IMR-90 (cell line): ENCODE results near the gene SLC26A8. TPM values are rescaled to one million over a fixed set of nuclear protein-coding genes. Genes with fewer than 3 reads are reported as not detected.

Experiments used
- ATAC-seq: fragments of 200-7000 bp; cut with Tn5 transposase; 2 replicates; pipeline ENCODE4 v1.9.1; 2020; ENCODE audit warnings: low read depth, mild to moderate bottlenecking, moderate library complexity
- BruUV-seq: library from RNA; stranded (reverse); fragments of 400-500 nt; replicated peaks from 2 replicates; lab custom pipeline; 2021; lab: Mats Ljungman, UMichigan
- CTCF ChIA-PET: fragments of 300-600 bp; formaldehyde crosslinking; extraction: SDS; loops from one replicate; lab custom pipeline; 2021; ENCODE audit warnings: antibody characterized with exemption; lab: Yijun Ruan, JAX
- POLR2A ChIA-PET: fragments of 300-600 bp; sonication (Branson Sonifier 250); formaldehyde crosslinking; loops from one replicate; lab custom pipeline; 2022; ENCODE audit warnings: antibody characterized with exemption; ENCODE audit not compliant: unreplicated experiment; lab: Charles Lee
- DNase-seq: peaks from one replicate; pipeline ENCODE4 v3.0.0; 2013
- H2AFZ ChIP-seq: replicated peaks from 2 replicates; pipeline ENCODE3; 2013; ENCODE audit warnings: low read length, mild to moderate bottlenecking; ENCODE audit not compliant: poor library complexity
- H2AK5ac ChIP-seq: 2 replicates; pipeline ENCODE4 v1.6.1; 2013; ENCODE audit warnings: low read depth, low read length, inconsistent platforms
- H2AK9ac ChIP-seq: replicated peaks from 2 replicates; pipeline ENCODE3; 2013; ENCODE audit warnings: mild to moderate bottlenecking, low read depth, low read length, moderate library complexity; ENCODE audit not compliant: poor library complexity
- H2BK120ac ChIP-seq: 2 replicates; pipeline ENCODE4 v1.6.1; 2013; ENCODE audit warnings: low read depth, low read length, inconsistent platforms
- H2BK15ac ChIP-seq: 3 replicates; pipeline ENCODE4 v1.6.1; 2013; ENCODE audit warnings: low read depth, low read length, inconsistent platforms
- H2BK20ac ChIP-seq: 2 replicates; pipeline ENCODE4 v1.6.1; 2013; ENCODE audit warnings: low read depth, mild to moderate bottlenecking, inconsistent platforms, low read length, moderate library complexity
- H2BK5ac ChIP-seq: 2 replicates; pipeline ENCODE4 v1.6.1; 2013; ENCODE audit warnings: mild to moderate bottlenecking, low read depth, low read length, inconsistent platforms; ENCODE audit not compliant: poor library complexity, severe bottlenecking
- H3K14ac ChIP-seq: replicated peaks from 2 replicates; pipeline ENCODE4 v1.6.1; 2013; ENCODE audit warnings: low read depth, low read length, inconsistent platforms
- H3K18ac ChIP-seq: 2 replicates; pipeline ENCODE4 v1.6.1; 2013; ENCODE audit warnings: low read depth, low read length, control low read depth
- H3K23ac ChIP-seq: 2 replicates; pipeline ENCODE4 v1.6.1; 2013; ENCODE audit warnings: low read depth, low read length, inconsistent platforms
- H3K27ac ChIP-seq: 2 replicates; pipeline ENCODE4 v1.5.1; 2013; ENCODE audit warnings: mild to moderate bottlenecking, control low read depth, low read length; ENCODE audit not compliant: insufficient read depth
- H3K27me3 ChIP-seq: 2 replicates; pipeline ENCODE4 v1.6.1; 2013; ENCODE audit warnings: low read length; ENCODE audit not compliant: control insufficient read depth, insufficient read depth
- H3K36me3 ChIP-seq: 2 replicates; pipeline ENCODE4 v1.6.1; 2013; ENCODE audit warnings: low read length, mixed read lengths; ENCODE audit not compliant: control insufficient read depth, insufficient read depth
- H3K4ac ChIP-seq: 2 replicates; pipeline ENCODE4 v1.6.1; 2013; ENCODE audit warnings: low read depth, low read length, inconsistent platforms
- H3K4me1 ChIP-seq: 2 replicates; pipeline ENCODE4 v1.6.1; 2013; ENCODE audit warnings: low read length, mixed read lengths; ENCODE audit not compliant: control insufficient read depth, insufficient read depth
- H3K4me2 ChIP-seq: 2 replicates; pipeline ENCODE4 v1.6.1; 2013; ENCODE audit warnings: low read depth, mild to moderate bottlenecking, control low read depth, low read length, moderate library complexity
- H3K4me3 ChIP-seq: 2 replicates; pipeline ENCODE4 v1.5.1; 2013; ENCODE audit warnings: low read depth, mild to moderate bottlenecking, control low read depth, low read length, moderate library complexity; ENCODE audit not compliant: insufficient read depth
- H3K56ac ChIP-seq: 2 replicates; pipeline ENCODE4 v1.6.1; 2013; ENCODE audit warnings: low read length, inconsistent platforms; ENCODE audit not compliant: insufficient read depth; ENCODE audit errors: extremely low read depth
- H3K79me1 ChIP-seq, 2 experiments: 2 replicates each; pipeline ENCODE4 v1.6.1; 2013; ENCODE audit warnings: low read length in 2 of 2, inconsistent platforms in 1 of 2, low read depth in 1 of 2
- H3K9ac ChIP-seq: 2 replicates; pipeline ENCODE4 v1.6.1; 2013; ENCODE audit warnings: low read depth, low read length, control low read depth
- H3K9me1 ChIP-seq: 2 replicates; pipeline ENCODE4 v1.6.1; 2013; ENCODE audit warnings: low read length, inconsistent platforms; ENCODE audit not compliant: insufficient read depth
- H3K9me3 ChIP-seq: 2 replicates; pipeline ENCODE4 v1.6.1; 2013; ENCODE audit warnings: low read length; ENCODE audit not compliant: control insufficient read depth, insufficient read depth
- H4K20me1 ChIP-seq: 2 replicates; pipeline ENCODE4 v1.6.1; 2013; ENCODE audit warnings: low read length, inconsistent platforms; ENCODE audit not compliant: insufficient read depth
- H4K5ac ChIP-seq: 2 replicates; pipeline ENCODE4 v1.6.1; 2013; ENCODE audit warnings: mild to moderate bottlenecking, low read depth, low read length, control low read depth
- H4K8ac ChIP-seq, 2 experiments: 2 replicates each; pipeline ENCODE4 v1.6.1; 2013; ENCODE audit warnings: low read depth in 2 of 2, low read length in 2 of 2, control low read depth in 1 of 2, inconsistent platforms in 1 of 2
- H4K91ac ChIP-seq: 2 replicates; pipeline ENCODE4 v1.6.1; 2013; ENCODE audit warnings: low read depth, low read length, inconsistent platforms; ENCODE audit not compliant: insufficient read depth
- BHLHE40 ChIP-seq: fragments of 150-350 bp; IDR thresholded peaks from 2 replicates; pipeline ENCODE4 v1.6.1; 2016; ENCODE audit warnings: mild to moderate bottlenecking, low read depth, low read length
- dilution Hi-C: fragments of 300-500 bp; cut with HindIII; formaldehyde crosslinking; loops from one replicate; pipeline ENCODE4 v1.14.3; 2018; ENCODE audit warnings: low sequenced_read_pairs; ENCODE audit not compliant: unreplicated experiment
- in situ Hi-C: fragments of 300-500 bp; cut with MboI; formaldehyde crosslinking; loops from 3 replicates; pipeline ENCODE4 v1.14.3; 2019; ENCODE audit warnings: low sequenced_read_pairs, inconsistent platforms, mixed read lengths
- intact Hi-C: fragments of 100-400 bp; cut with micrococcal nuclease; formaldehyde crosslinking; loops from 2 replicates; pipeline ENCODE4 v1.10.0; 2022
- polyA plus RNA-seq, 3 experiments: library from polyadenylated mRNA; depleted of rRNA; stranded (reverse); fragments of >200 nt; gene quantifications; 2 replicates each; pipeline ENCODE4 v1.2.3, GENCODE V29; 2012; ENCODE audit warnings: low replicate concordance in 1 of 3
- total RNA-seq: library from RNA; depleted of rRNA; stranded (reverse); fragments of >200 nt; gene quantifications from 2 replicates; pipeline ENCODE4 v1.2.3, GENCODE V29; 2012
- TF ChIP-seq, protein P1 (sequence below): fragments of 150-350 bp; IDR thresholded peaks from 2 replicates; pipeline ENCODE4 v1.6.1; 2016; ENCODE audit warnings: low read depth, mild to moderate bottlenecking, low read length, moderate library complexity, borderline replicate concordance

Gene SLC26A8
- total and polyA plus RNA-seq, 2 of the 4 experiments (the other 2 are of a cell fraction), result 0.07 TPM; not detected in 1

DNA sequence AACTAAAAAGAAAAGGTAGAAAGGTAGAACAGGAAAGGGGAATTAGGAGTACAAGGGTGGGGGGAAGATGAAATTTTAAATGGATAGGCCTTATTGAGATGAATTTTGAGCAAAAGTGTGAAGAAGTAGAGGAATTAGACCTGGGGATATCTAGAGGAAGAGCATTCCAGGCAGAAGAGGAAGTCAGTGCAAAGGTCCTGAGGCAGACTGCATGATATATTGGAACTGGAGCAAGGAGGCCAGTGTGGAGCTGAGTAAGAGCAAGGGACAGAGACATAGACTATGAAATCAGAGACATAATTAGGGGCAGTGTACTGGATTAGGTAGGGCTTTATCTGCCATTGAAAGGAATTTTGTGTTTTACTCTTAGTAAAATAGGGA lies 43.6 kb upstream of the SLC26A8 start:
- Histone ChIP-seq H3K9me3 (no peaks in the 10 kb centered on the region), H2BK5ac (no peak overlapping the region), H4K91ac (no peak overlapping the region), H3K14ac (no peak overlapping the region), H3K79me1 (peaks cover 22 to 74% of the 10 kb centered on the region in 2 experiments), H4K20me1 (peaks cover 69% of the 10 kb centered on the region), H3K4me1 (peaks cover 9% of the 10 kb centered on the region), H3K4ac (no peak overlapping the region), H2AK5ac (no peak overlapping the region), H3K9me1 (peaks cover 2% of the 10 kb centered on the region; the same call in 1 of the 2 replicates), H3K27ac (no peak overlapping the region), H3K4me2 (no peak overlapping the region), H3K9ac (no peak overlapping the region), H4K8ac (no peak overlapping the region), H3K23ac (no peak overlapping the region), H4K5ac (no peak overlapping the region), H3K18ac (no peak overlapping the region), H3K36me3 (no peaks in the 10 kb centered on the region), H3K27me3 (no peaks in the 10 kb centered on the region), H2BK120ac (no peak overlapping the region), H3K56ac (no peak overlapping the region), H2BK15ac (no peak overlapping the region), H2BK20ac (no peak overlapping the region), H2AK9ac (no peak overlapping the region), H2AFZ (no peak overlapping the region), H3K4me3 (no peak overlapping the region)
- no TSS peak for BruUV-seq
- DNase-seq (no peak), ATAC-seq (no peak)
- intact Hi-C loops, result loop anchor here (5.0 kb wide), 1 partner anchor 41 kb away; the partner anchor contains the start of gene MAPK14
- in situ Hi-C loops, result no loop called here
- TF ChIP-seq BHLHE40, result no peak
- TF ChIP-seq, protein P1, sequence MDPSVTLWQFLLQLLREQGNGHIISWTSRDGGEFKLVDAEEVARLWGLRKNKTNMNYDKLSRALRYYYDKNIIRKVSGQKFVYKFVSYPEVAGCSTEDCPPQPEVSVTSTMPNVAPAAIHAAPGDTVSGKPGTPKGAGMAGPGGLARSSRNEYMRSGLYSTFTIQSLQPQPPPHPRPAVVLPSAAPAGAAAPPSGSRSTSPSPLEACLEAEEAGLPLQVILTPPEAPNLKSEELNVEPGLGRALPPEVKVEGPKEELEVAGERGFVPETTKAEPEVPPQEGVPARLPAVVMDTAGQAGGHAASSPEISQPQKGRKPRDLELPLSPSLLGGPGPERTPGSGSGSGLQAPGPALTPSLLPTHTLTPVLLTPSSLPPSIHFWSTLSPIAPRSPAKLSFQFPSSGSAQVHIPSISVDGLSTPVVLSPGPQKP, result no peak
- POLR2A ChIA-PET, result no interaction called here
- CTCF ChIA-PET, result no interaction called here
- dilution Hi-C loops, result no loop called here
